Occipital lobe (tissue), 2 donors: ENCODE data around the gene CYP27A1. TPM values are rescaled to one million over a fixed set of nuclear protein-coding genes. Genes with fewer than 3 reads are reported as not detected.

ENCODE experiments used
- DNase-seq: peaks from one replicate; lab custom pipeline; 2025; lab: John Stamatoyannopoulos, UW
- total RNA-seq: library from RNA; depleted of rRNA; stranded (reverse); fragments of >200 nt; gene quantifications from one replicate; pipeline ENCODE4 v1.2.3, GENCODE V29; 2014

Gene CYP27A1
- total RNA-seq, 1 donor from 2014 or later: 2.8 TPM

DNA sequence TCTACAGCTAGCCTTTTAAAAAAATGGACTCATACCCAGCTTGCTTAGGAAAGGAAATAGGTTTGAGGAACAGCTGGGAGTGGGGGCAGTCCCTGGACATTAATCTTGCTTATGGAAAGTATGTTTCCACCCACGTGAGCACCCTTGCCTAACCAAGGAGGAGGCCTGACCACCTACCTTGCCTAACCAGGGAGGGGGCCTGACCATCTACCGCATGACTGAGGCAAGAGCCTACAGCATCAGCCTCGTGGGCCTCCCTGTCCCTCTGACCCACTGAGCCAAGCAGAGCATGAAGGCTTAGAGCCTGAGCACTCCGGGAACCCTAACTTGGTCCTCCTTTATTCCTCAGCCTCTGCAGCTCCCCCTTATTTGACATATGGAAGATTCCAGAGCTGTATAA lies 29.4 kb downstream of the CYP27A1 start:
- no peak for DNase-seq

DNA sequence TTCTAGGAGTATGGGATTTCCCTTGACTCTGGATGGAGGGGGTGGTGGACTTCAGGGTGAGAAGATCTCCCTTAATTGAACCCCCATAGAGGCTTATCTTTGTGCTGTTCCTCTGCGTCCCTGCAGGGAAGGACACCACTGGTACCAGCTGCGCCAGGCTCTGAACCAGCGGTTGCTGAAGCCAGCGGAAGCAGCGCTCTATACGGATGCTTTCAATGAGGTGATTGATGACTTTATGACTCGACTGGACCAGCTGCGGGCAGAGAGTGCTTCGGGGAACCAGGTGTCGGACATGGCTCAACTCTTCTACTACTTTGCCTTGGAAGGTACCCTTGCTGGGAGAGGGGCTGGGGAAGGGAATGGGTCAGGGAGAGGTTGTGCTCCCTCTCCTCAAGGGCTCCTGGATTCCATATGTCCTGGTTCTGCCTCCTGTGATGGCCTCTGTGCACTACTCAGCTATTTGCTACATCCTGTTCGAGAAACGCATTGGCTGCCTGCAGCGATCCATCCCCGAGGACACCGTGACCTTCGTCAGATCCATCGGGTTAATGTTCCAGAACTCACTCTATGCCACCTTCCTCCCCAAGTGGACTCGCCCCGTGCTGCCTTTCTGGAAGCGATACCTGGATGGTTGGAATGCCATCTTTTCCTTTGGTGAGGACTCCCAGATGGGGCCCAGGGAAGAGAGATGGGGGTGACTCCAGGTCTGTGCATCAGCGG lies 30.3 kb downstream of the CYP27A1 start:
- DNase-seq: no peak

DNA sequence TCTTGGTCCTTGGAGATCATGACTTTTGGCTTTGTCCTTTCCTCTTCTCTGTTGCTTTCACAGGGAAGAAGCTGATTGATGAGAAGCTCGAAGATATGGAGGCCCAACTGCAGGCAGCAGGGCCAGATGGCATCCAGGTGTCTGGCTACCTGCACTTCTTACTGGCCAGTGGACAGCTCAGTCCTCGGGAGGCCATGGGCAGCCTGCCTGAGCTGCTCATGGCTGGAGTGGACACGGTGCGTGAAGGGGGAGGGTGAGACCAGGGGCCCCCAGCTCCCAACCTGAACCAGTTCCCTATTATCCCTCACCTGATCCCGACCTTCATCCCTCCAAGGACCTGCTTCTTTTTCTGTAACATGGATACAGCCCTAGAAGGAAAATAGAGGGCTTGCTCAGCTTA lies 30.9 kb downstream of the CYP27A1 start:
- no peak for DNase-seq

DNA sequence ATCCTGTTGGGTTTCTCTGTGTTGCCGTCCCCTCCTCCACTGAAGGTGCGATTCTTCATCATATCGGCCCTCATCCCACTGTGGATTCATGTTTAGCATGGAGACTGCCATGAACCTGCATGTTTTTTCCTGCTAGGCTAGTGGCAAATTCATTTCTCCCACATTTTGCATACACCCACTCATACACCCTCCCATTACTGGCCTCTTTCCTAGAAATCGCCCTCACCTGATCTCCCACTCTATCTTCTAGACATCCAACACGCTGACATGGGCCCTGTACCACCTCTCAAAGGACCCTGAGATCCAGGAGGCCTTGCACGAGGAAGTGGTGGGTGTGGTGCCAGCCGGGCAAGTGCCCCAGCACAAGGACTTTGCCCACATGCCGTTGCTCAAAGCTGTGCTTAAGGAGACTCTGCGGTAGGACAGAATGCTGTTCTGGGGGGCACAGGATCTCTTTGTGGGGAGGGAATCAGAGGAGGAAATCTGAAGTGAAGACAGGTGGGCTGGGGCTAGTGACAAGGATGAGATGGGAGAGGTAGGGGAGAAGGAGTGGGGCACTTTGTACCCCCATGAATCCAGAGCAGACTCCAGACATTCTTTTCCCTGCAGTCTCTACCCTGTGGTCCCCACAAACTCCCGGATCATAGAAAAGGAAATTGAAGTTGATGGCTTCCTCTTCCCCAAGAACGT lies 32.0 kb downstream of the CYP27A1 start:
- DNase-seq: no peak

DNA sequence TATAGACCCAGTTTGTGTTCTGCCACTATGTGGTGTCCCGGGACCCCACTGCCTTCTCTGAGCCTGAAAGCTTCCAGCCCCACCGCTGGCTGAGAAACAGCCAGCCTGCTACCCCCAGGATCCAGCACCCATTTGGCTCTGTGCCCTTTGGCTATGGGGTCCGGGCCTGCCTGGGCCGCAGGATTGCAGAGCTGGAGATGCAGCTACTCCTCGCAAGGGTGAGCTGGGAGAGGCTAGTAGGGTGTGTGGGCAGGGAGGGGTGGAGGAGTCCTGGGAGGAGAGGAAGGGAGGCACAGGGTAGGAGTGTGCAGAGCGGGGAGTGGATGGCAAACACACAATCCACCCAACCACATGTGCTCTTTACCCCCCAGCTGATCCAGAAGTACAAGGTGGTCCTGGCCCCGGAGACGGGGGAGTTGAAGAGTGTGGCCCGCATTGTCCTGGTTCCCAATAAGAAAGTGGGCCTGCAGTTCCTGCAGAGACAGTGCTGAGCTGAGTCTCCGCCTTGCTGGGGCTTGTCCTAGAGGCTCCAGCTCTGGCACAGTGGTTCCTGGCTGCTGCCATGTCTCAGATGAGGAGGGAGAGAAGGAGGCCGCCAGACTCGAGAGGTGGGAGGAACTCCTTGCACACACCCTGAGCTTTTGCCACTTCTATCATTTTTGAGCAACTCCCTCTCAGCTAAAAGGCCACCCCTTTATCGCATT lies 32.7 kb downstream of the CYP27A1 start:
- no peak for DNase-seq

DNA sequence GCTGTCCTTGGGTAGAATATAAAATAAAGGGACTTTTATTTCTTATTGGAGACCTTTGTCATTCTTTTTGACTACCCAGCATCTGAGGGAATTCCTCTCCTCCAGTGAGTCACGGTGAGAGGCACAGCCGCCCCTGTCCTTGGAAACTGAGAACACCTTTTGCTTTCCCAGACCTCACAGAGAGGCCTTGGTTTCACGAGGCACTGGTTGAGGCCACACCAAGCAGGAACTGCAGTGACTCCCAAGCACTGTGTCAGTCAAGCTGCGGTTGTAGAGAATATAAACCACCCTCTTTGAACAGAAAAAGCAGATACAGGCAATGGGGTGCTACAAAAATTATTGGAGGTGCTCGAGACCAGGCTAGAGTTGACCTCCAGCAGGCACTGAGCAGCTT lies 33.3 kb downstream of the CYP27A1 start:
- no peak for DNase-seq

DNA sequence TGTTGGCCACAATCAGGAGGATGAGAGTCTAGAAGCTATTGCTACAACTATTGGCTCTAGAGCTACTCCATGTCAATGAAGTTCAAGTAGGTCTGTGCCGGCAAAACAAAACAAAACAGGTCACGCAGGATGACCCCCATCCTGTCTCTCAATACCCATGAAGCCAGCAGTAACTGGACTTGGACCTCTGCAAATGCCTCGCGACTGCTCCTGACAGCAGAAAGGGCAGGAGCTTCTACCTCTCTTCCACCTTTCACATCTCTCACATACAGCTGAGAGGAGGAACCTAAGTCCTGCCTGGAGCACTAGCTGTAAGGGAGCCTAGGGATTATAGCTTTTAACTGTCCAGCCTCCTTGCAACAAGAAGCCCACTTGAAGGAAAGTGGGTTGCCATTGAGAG lies 33.7 kb downstream of the CYP27A1 start:
- DNase-seq: no peak

DNA sequence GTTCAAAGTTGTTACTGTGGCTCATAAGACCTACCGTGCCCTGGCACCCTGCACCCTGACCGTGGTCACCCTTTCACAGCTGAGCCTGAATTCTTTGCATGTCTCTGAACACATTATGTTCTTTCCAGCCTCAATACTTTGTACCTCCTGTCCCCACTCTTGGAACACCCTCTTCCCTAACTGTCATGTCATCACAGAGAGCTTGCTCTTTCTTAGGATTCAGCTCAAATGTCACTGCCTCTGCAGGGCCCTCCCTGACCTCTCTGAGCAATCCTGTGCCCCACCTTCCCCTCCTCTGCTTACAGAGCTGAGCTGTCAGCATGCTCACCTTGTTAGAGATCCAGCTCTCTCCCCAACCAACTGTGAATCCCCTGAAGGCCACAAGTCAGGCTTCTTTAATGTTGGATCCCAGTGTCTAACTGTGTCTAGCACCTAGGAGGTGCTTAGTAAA lies 34.6 kb downstream of the CYP27A1 start:
- no peak for DNase-seq

DNA sequence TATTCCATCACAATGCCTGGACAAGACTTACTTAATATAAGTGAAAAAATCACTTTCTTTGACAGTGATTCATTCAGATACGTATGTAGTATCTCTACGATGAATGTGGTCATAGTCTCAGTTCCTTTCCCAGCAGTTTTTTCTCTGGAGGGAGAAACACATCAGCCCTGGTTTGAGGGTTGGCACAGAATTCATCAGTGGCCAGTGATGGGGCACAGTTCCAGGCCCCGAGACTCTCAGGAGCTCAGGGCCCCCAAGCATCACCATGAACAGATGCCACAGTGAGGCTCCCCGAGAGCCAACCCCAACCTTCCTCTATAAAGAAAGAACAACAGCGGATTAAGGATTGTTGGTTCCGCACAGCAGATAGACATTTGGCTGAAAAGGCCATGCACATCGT lies 37.1 kb downstream of the CYP27A1 start:
- DNase-seq: no peak

DNA sequence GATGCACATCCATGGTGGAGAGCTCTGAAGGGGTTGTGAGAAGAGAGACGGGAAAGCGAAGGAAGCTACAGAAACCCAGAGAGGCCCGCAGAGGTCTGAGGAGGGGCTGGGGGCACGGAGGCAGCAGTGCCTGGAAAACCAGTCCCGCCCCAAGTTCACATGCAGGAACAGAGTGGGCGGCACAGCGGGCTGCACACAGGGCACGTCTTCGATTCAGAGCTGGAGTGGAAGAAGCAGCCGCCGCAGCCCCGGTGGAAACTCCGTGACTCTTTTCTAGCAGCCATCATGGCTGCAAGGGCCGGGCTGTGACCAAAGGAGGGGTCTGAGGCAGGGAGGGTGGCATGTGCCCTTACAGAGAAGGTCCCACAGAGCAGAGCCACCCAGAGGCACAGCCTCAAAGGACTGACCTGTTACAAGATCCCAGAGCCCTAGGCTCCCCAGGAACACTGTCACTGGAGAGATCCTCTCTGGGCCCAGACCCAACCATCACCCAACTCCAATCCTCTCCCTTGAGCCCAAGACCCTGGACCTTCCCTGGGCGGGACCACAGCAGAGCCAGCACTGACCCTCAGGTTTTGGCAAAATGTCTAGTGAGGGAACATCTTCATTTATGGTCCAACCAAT lies 38.9 kb downstream of the CYP27A1 start:
- DNase-seq: no peak

DNA sequence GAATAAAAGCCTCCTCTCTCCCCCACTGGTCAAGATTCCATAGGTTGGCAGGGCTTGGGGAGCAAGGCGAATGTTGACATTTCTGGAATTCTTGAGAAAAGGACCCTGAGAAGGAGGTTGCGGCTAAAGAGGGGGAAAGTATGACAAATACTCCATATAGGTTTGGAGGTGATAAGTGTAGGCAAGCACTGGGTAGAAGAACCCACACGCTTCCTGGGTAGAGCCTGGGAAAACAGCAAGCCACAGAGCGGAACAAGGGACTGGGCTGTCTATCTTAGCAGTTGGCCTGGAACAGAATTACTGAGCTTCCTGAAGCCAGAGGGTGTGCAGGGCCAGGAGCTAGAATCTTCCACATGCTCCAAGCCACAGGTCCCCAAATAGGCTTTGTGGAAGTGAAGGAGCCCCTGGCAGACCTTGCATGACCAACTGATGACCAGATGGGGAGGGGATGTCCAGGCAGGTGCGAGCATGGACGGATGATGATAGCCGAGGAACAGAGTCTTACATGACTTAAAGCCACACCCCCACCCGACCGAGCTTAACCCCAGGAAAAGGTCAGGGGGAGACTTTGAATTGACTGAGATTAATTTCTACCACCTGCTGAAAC lies 39.8 kb downstream of the CYP27A1 start:
- DNase-seq: no peak

DNA sequence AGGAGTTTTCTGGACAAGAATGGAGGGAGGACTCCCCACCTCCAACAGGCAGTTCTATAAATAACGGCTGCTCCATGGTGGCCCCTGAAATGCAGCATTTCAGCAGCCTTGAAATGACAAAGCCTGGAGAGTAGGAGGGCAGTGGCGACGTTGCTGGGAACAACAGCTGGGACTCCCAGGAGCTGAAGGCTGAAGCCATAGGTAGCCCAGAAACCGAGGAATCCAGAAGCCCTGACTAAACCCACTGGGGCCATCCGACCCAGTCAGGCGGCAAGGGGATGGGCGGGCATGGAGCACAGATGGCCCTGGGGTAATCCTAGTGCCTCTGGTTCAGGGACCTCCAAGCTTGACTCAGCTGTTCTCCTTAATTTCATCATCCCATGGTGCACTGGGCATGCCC lies 40.7 kb downstream of the CYP27A1 start:
- no peak for DNase-seq

DNA sequence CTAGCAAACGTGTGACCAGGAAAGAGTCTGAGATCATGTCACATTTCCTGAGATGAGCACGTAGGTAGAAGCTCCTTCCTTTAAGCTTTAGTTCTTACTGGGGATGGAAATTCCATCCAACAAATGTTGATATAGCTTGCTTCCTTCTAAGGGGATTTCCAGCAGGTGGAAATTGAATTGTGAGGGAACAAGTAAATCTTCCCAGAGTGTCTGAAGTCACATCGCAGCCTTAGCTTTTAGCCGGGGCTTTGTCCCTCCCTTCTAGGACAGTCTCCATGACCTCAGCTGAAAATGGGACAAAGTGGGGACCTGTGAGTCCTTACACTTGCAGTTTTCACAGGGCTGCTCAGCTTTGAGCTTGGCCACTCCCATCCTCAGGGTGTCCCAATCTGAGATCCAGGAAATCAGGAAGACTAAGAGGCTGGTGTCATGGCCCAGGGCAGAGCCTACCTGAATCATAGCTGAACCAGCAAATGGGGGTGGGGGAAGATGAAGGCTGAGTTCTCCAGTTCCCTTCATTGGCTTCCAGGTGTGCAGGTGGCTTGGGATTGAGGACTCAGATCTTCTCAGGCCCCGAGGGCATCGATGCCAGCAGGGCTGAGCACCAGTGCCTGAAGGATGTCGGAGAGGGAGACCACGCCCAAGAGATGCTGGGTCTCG lies 41.4 kb downstream of the CYP27A1 start:
- DNase-seq: no peak

DNA sequence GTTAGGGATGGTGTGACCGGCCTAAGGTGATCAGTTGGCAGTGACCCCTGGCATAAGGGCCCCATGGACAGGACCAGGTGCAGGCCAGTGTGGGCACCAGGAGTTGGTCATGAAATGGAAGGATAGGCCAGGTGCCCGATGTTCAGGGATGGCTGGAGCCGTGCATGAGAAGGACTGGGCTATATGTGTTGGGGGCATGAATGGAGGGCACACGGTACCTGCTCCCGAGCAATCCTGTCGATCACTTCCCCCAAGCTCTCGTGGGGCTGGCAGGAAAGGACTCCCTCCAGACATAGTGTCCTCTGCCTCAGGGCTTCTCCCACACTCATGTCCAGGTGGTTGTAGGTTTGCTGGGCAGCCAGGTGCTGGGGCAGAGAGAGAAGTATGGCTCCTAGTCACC lies 42.1 kb downstream of the CYP27A1 start:
- no peak for DNase-seq

DNA sequence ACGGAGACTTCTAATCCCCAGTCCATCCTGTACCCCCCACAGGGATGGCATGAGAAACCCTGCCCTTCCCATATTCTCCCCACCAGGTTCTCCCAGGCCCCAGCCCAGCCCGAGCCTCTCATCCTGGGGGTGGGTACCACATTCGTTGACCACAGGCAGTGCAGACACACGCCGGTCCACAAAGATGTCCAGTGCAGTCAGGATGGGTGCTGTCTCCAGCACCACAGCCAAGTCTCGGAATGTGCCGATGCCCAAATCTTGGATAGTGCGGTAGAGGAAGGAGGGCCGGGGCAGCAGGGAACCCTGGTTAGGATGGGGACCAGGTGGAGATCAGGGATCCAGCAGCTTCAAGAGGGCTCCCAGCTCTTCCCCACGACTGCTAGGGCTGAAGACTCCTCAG lies 44.8 kb downstream of the CYP27A1 start:
- DNase-seq: no peak

DNA sequence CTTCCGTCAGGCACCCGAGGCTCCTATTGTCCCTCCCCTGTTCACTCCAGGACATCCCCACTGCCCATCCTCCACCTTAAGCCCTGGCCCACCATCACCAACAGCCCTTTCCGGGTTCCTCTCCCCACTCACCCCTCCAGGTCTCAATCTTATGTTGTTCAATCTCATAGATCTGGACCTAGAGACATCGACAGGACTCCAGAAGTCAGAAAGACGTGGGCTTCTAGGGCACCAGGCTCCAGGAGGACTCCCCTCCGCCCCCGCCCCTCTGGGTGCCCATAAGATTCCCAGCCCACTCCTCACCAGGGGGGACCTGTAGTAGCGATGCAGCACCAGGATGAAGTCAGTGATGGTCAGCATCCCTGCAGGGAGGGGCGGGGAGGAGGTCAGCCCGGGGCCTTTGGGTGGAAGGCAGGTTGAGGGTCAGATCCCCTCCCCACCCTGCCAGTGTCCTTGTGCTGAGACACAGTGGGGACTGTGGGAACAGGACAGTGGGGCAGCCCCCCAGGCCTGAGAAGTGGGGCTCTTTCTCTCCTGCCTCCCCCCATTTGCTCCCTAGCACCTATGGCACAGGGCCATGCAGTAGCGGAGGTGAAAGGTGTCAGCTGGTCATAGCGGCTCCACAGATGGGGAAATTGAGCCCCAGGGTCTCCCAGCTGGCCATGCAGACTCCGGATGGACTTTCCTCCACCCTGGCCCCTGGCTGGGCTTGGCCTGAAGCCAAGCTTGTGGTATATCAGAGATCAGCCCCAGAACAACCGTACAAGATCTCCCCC lies 45.9 kb downstream of the CYP27A1 start:
- no peak for DNase-seq

DNA sequence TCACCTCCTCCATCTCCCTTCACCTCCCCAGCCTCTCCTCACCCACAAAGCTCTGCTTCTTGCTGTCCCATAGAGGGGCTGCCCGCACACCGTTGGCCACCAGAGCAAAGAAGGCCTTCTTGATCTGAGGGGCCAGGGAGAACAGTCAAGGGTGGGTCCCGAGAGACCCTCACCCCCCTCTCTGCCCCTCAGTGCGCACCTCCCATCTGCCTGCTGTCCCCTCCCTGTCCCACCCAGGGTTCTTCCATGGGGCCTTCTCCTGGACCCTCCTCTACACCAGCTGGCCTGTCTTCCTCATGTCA lies 46.5 kb downstream of the CYP27A1 start:
- DNase-seq: no peak

DNA sequence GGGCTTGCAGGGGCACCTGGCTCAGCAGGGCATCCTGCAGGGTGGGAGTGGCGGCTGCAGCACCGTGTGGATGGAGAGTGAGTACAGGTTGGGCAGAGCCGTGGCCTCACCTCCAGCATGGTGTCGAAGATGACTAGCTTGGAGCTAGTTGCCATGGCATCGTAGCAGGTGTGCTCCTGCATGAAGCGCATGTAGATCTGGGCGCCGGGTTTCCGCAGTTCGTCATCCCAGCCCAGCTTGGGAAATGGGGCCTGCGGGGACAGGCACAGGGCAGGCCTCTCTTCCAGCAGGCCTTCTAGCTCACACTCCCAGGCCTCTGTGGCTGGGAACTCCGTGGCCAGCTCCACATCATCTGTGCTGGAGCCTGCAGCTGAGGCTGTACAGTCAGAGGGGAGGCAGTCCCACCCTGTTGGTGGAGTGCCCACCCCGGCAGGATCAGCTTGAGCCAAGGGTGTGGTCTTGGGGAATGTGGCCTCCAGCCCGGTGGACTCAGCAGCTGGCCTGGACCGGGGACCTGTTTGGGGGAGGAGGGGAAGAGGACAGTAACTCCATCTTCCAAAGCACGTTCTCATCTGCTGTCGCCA lies 48.0 kb downstream of the CYP27A1 start:
- DNase-seq: no peak

DNA sequence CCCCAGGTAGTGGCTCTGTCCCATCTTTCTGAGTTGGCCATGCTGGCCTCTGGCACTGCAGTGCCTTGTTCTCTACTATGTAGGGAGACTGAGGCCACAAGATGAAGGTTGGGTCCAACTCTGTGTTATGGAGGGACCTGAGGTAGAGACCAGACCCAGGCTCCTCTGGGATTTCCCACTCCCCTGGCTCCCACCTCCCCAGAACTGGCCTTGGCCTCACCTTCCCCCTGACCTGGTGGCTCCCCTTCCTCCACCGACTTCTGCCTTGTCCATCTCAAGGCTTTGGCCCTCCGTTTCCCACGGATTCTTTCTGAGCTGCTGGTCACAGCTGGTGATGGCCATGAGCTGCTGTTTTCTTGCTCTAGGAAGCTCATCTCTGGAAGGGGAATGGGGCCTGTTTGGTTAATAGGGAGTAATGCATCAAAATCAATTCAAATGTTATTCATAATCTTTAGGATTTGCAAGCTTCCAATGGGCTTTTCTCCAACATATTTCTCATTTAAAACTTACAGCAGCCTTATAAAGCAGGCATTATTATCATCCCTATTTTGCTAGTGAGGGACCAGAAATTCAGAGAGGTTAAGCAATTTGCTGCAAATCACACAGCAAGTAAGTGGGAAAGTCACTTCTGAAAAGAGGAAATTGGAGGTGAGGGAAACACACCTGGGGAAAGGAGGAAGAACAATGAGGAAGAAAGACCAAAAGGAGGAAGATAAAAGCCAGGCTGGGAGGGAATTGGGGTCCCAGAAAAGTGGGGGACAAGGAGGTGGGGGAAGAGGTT lies 48.8 kb downstream of the CYP27A1 start:
- no peak for DNase-seq
